ENCODE data around the gene FYB2.
"Not testable (repeated sequence)": the region's sequence is repeated elsewhere in the genome, so short reads cannot be mapped to it uniquely, and the experiment has no call there.

Gene FYB2

DNA sequence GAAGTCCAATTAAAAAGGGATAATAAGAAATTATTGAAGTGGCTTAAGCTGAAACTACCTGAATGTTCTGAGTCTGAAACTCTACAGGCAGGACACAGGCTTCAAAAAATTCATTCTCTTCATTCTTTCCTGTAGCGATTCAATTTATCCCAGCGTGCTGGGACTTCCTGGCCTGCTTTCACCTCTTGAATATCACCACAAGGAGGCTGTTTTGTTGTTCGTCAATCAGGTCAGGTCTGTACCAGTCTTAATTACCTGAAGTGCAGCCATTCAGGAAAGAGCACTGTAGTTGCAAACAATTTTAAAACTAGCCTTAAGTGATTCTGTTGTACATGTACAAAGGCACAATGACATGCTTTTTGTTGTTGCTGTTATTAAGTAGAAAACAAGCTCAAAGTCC lies 38.4 kb downstream of the FYB2 start:
- DNase-seq (ENCODE audit: low read depth) = no peak
- no peak overlapping the region for H3K4me3 ChIP-seq (ENCODE audit: low read depth, low read length)
- TF ChIP-seq, protein P1, sequence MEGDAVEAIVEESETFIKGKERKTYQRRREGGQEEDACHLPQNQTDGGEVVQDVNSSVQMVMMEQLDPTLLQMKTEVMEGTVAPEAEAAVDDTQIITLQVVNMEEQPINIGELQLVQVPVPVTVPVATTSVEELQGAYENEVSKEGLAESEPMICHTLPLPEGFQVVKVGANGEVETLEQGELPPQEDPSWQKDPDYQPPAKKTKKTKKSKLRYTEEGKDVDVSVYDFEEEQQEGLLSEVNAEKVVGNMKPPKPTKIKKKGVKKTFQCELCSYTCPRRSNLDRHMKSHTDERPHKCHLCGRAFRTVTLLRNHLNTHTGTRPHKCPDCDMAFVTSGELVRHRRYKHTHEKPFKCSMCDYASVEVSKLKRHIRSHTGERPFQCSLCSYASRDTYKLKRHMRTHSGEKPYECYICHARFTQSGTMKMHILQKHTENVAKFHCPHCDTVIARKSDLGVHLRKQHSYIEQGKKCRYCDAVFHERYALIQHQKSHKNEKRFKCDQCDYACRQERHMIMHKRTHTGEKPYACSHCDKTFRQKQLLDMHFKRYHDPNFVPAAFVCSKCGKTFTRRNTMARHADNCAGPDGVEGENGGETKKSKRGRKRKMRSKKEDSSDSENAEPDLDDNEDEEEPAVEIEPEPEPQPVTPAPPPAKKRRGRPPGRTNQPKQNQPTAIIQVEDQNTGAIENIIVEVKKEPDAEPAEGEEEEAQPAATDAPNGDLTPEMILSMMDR (conservative IDR thresholded peaks at IDR 0.05; ENCODE audit: low read depth, low read length) = no peak

DNA sequence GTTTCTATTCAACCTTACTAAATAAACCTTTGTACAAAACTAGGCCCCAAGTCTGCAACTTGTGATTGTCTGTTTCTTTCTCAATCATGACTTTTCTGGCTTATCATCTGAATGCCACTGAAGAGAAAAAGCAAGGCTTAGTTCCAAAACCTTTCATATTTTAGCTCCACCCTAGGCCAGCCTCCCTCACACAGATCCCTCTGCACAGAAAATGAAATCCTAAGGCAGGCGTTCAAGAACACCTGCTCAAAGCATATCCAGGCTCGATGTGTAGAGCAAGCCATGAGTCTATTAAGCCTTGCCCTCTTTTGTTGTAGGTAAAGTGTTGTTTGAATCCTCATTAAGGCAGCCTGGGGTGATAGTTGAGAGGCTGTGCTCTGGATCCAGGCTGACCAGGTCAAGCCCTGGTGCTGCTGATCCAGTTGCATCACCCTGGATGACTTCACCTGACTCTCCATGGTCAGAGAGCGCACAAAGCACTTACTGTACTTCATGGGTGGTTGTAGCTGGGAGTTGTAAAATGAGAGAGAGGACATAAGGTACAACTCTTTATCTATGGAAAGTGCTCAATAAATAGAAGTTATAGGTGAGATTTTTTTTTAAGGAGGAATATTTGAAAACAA lies 39.0 kb downstream of the FYB2 start:
- H3K4me3 ChIP-seq (ENCODE audit: low read depth, low read length) = no peak overlapping the region
- TF ChIP-seq, protein P1 (conservative IDR thresholded peaks at IDR 0.05; ENCODE audit: low read depth, low read length) = no peak
- DNase-seq (ENCODE audit: low read depth) = no peak

DNA sequence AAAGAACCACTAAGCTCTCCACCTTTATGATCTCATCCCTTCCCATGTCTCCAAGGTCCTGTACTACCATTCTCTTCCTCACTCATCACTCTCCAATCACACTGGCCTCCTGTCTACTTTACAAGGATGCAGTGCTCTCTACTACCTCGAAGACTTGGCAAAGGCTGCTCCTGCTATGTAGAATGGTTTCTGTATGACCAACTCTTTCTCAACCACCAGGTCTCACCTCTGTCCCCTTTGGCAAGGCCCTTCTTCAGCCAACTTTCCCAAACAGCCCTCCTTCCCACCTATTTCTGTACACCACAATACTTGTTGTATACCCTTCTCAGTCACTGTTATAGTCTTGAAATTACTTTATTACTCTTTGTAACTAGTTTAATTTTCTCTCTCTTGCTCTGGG lies 41.2 kb downstream of the FYB2 start:
- TF ChIP-seq, protein P1 (conservative IDR thresholded peaks at IDR 0.05; ENCODE audit: low read depth, low read length) = no peak
- no peak overlapping the region for H3K4me3 ChIP-seq (ENCODE audit: low read depth, low read length)
- no peak for DNase-seq (ENCODE audit: low read depth)

DNA sequence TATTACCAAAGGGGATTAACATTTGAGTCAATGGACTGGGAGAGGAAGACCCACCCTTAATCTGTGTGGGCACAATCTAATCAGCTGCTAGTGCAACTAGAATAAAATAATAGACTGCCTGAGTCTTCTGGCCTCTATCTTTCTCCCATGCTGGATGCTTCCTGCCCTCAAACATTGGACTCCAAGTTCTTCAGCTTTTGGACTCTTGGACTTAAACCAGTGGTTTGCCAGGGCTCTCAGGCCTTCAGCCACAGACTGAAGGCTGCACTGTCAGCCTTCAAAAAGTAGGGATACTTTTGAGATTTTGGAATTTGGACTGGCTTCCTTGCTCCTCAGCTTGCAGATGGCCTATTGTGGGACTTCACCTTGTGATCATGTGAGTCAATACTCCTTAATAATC lies 44.5 kb downstream of the FYB2 start:
- not testable (repeated sequence) for DNase-seq (ENCODE audit: low read depth); H3K4me3 ChIP-seq (ENCODE audit: low read depth, low read length)

DNA sequence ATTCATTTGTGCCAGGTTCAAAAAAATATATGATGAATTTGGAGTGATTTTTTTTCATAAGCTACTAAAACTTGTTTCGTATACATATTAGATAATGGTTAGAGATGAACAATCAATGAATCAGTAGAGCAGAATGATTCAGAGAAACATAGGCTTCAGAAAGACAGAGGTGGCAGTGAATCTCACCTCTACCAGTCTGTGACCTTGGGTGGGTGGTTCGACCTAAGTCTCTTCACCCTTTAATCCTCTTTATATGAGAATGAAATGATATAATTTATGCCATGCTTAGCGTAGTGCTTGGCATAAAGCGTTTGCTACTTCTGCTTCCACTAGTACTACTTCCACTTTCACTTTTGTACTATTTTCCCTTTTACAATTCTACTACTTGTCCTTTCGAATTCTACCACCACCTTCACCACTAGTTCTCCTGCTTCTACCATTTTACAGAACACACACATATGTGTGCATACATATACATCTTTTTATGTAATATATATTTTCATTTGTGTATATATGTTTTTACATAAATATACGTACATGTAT lies 45.1 kb downstream of the FYB2 start:
- DNase-seq (ENCODE audit: low read depth) = no peak
- TF ChIP-seq, protein P1 (conservative IDR thresholded peaks at IDR 0.05; ENCODE audit: low read depth, low read length) = no peak
- H3K4me3 ChIP-seq (ENCODE audit: low read depth, low read length) = no peak overlapping the region

DNA sequence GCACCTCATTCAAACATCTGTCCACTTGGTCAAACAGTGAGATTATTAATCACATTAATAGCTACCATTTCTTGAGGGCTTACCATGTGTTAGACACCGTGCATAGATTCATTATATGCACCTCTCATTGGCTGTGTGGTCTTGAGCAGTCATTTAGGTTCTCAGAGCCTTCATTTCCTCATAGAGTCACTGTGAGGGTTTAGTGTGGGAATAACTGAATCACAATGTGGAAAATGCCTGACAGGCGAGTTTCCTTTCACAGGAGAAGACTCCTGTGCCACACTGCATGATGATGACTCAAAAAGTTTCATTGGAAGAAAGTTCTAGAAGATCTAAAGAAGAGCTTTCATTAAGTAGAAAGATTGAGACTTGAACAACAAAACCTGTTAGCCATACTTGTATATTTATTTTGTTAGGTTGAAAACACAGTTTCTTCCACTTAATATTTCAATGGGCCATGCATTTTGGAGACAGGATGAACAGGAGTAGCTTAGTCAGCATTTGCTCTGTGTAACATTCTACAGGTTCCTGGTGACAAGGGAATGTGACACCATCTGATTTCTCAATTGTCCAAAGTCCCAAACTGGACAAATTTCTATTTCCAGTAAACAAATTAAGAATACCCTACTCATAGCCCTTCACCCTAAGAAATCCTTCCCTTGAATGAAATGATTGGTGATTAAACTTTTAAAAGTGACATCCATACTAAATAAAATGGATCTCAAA lies 45.7 kb downstream of the FYB2 start:
- DNase-seq (ENCODE audit: low read depth) = no peak
- TF ChIP-seq, protein P1 (conservative IDR thresholded peaks at IDR 0.05; ENCODE audit: low read depth, low read length) = no peak

DNA sequence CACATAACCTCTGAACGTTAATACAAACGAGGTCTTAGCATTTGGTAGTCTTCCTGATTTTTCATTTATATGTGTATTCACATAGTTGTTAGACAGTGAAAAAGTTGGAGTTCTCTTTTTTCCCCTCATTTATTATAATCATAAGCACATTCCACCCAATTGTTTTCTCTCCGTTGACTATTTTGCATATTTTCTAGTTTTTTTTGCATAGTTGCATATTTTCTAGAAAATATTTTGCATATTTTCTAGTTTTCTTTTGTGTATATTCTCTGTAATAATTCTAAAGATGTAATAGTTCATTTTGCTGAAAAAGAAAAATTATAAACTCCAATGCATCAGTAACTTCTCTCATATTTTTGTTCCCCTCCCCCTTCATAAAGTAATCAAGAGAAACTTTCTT lies 47.5 kb downstream of the FYB2 start:
- no peak overlapping the region for H3K4me3 ChIP-seq (ENCODE audit: low read depth, low read length)
- DNase-seq (ENCODE audit: low read depth) = no peak
- TF ChIP-seq, protein P1 (conservative IDR thresholded peaks at IDR 0.05; ENCODE audit: low read depth, low read length) = no peak

More for the DNA sequence above, 45.7 kb downstream of the FYB2 start:
- H3K4me3 ChIP-seq (ENCODE audit: low read depth, low read length) = no peak overlapping the region
